Measurements from ENCODE around the gene RASSF7.

- TF ChIP-seq CTCF (IDR thresholded peaks at IDR 0.05) (no peak), EZH2phosphoT487 (IDR thresholded peaks at IDR 0.05) (no peak), EZH2 (IDR thresholded peaks at IDR 0.05) (no peak)
Measured at GRCh38 chr11:535210-535518, 25.6 kb upstream of the RASSF7 start.
